Mesodermal cell (in vitro differentiated cells): ENCODE results near the gene APEH. TPM values are rescaled to one million over a fixed set of nuclear protein-coding genes. Genes with fewer than 3 reads are reported as not detected.

ENCODE experiments used
- H3K27ac ChIP-seq: 2 replicates; pipeline ENCODE4 v1.7.0; 2013; ENCODE audit warnings: mild to moderate bottlenecking, low read depth, low read length, moderate library complexity; ENCODE audit not compliant: severe bottlenecking
- H3K36me3 ChIP-seq: 2 replicates; pipeline ENCODE4 v1.7.1; 2013; ENCODE audit warnings: mild to moderate bottlenecking, low read length, moderate library complexity; ENCODE audit not compliant: control insufficient read depth, insufficient read depth
- H3K4me1 ChIP-seq: one replicate; pipeline ENCODE4 v1.7.1; 2013; ENCODE audit warnings: mild to moderate bottlenecking, low read length; ENCODE audit not compliant: insufficient read depth, control insufficient read depth, poor library complexity, severe bottlenecking
- H3K4me3 ChIP-seq: 2 replicates; pipeline ENCODE4 v1.7.0; 2013; ENCODE audit warnings: low read length, control low read depth, mild to moderate bottlenecking; ENCODE audit not compliant: insufficient read depth, poor library complexity, severe bottlenecking; ENCODE audit errors: extremely low read depth
- H3K9me3 ChIP-seq: 2 replicates; pipeline ENCODE4 v1.7.1; 2013; ENCODE audit warnings: mild to moderate bottlenecking, low read length, moderate library complexity; ENCODE audit not compliant: control insufficient read depth
- WGBS, 2 experiments: methylation state at CpG; one replicate each; pipeline ENCODE4 v1.1.5; 2013; ENCODE audit warnings: missing lambda C conversion rate in 2 of 2; ENCODE audit not compliant: insufficient coverage in 2 of 2; 5-methylcytosine and 5-hydroxymethylcytosine counted together
- polyA plus RNA-seq, 2 experiments: library from polyadenylated mRNA; stranded (reverse); fragments of 50-300 nt; gene quantifications; one replicate each; pipeline ENCODE4 v1.2.3, GENCODE V29; 2013

APEH gene
- 98.9 TPM for polyA plus RNA-seq (2013, experiment 1 of 2)
- polyA plus RNA-seq (2013, experiment 2 of 2): 81.4 TPM

DNA sequence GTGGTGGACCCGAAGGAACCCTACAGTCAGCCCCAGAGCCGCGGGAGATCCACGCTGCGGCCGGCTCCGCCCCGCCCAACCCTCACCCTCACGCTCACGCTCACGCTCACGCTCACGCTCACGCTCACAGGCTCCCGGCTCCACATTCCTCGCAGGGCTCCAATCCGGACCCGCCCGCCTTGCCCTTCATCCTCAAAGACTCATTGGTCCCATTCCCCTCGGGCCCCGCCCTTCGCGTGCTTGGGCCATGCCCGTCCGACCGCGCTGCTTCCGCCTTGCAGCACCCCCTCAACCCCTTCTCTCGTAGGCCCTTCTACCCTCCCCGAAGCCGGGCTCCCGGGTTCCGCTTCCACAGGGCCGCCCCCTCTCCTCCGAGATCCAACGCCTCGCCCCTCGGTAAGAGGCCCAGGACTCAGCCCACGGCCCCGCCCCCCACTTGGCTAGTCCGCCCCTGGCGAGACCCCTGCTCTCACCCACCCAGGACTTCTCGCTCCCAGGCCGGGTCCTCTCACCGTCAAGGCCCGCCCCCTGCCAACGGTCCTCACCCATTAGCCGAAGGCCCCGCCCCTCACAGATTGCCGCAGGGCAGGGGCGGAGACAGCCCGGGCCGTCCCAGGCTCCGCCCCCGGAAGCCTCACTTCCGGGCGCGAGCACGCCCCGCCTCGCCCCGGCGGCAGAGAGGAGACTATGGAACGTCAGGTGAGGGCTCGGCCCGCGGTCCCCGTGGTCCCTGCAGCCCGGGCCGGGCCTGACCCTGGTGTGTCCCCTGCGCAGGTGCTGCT is at the start of gene APEH:
Gene APEH (plus strand): TSS at position 637 of the 782 bp plus-strand sequence. CDS start 51 bp downstream, at position 688.
- H3K27ac ChIP-seq: peak within 1 kb of the TSS; percentile 96
- 0 to 1% methylated on average over 52 to 54 of the region's 71 CpGs for WGBS, 2 experiments
- H3K36me3 ChIP-seq: peaks cover 36% of the 10 kb centered on the region
- H3K9me3 ChIP-seq: no peaks in the 10 kb centered on the region
- H3K4me3 ChIP-seq: peak within 1 kb of the TSS; percentile 63
- H3K4me1 ChIP-seq: peaks cover 3% of the 10 kb centered on the region

DNA sequence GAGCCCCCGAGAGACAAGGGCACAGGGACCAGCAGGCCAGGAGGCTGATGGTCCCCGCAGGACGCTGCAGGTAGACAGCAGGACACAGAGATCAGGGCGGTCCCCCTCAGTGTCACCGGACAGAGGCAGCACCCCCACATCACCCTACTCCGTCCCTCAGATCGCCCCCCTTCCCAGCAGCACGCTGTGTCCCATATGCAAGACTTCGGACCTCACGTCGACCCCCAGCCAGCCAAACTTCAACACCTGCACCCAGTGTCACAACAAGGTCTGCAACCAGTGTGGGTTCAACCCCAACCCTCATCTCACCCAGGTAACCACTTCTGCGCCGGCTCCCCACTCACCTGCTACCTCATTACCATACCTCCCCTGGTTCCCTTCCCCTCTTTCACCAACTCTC is 49.1 kb upstream of the APEH start:
- H3K4me3 ChIP-seq: no peak overlapping the region
- 92 to 95% methylated on average over 9 to 13 of the region's 13 CpGs for WGBS, 2 experiments
- no peaks in the 10 kb centered on the region for H3K36me3 ChIP-seq
- H3K27ac ChIP-seq: no peak overlapping the region
- H3K9me3 ChIP-seq: no peaks in the 10 kb centered on the region
- H3K4me1 ChIP-seq: peaks cover 9% of the 10 kb centered on the region

DNA sequence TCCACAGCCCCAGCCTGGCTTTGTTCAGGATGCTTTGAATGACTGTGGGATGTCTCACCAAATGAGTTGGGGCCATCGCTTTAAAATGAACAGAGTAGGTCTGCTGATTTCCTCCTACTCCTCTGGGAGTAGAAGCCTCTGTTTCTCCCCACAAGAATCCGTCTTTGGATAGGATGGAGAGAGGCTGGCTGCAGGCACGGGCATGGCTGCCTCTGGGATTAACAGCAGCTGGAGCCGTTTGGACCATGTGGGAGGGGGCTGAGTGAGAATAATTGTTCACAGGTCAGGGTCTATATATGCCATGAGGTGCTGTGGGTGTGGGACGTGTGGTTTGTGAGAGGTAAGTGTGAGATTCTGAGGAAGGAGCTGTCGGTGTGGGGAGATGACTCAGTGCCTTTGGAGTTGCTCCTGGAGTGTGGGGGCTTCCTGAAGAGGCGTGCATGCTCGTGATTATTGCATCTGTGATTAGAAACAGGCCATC is 48.0 kb upstream of the APEH start:
- peaks cover 9% of the 10 kb centered on the region for H3K4me1 ChIP-seq
- 90% methylated on average over 5 to 8 of the region's 8 CpGs for WGBS, 2 experiments
- H3K36me3 ChIP-seq: no peaks in the 10 kb centered on the region
- H3K9me3 ChIP-seq: no peaks in the 10 kb centered on the region
- H3K27ac ChIP-seq: no peak overlapping the region
- H3K4me3 ChIP-seq: no peak overlapping the region

DNA sequence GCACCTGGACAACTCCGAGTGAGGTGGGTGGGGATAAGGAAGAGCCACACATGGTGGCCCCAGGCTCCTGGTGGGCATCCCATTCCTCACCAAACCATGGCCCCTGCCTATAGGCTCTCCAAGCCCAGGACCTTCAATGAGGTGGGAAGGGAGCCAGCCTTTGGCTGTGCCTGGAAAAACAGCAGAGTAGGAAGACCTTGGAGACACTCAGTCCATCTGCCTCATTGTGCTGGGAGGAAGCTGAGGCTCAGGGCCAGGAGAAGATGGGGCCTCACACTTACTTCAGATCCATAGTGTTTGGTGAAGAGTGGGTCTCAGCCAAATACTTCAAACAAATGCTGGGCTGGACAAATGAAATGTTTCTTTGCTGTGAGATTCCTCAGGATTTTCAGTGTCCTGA is 47.4 kb upstream of the APEH start:
- Histone ChIP-seq H3K4me1 (peaks cover 9% of the 10 kb centered on the region), H3K36me3 (no peaks in the 10 kb centered on the region), H3K4me3 (no peak overlapping the region), H3K27ac (no peak overlapping the region), H3K9me3 (peaks cover 6% of the 10 kb centered on the region)
- no CpG with 5 or more reads among the region's 1 CpG for WGBS, 2 experiments

DNA sequence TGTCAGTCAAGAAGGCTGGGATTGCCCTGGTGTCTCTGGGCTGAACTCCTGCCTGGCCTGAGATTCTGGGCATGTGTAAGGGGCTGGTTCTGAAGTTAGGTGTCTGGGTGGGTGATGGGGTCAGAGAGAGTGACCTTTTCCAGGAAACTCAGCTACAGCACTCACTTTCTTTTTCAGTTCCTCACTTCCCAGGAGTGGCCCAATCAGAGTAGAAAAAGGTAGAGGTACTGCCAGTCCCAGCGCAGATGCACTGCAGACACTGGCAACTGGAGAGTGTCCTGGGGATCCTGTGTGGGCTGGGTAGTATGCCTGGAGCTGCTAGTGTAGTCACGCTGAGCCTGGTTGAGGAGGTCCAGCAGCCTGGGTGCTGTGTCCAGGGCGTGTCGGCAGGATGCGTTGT is 46.5 kb upstream of the APEH start:
- H3K36me3 ChIP-seq: no peaks in the 10 kb centered on the region
- H3K27ac ChIP-seq: no peak overlapping the region
- H3K4me1 ChIP-seq: peaks cover 9% of the 10 kb centered on the region
- 89 to 97% methylated on average over 5 of the region's 5 CpGs for WGBS, 2 experiments
- H3K4me3 ChIP-seq: no peak overlapping the region
- peaks cover 8% of the 10 kb centered on the region for H3K9me3 ChIP-seq

DNA sequence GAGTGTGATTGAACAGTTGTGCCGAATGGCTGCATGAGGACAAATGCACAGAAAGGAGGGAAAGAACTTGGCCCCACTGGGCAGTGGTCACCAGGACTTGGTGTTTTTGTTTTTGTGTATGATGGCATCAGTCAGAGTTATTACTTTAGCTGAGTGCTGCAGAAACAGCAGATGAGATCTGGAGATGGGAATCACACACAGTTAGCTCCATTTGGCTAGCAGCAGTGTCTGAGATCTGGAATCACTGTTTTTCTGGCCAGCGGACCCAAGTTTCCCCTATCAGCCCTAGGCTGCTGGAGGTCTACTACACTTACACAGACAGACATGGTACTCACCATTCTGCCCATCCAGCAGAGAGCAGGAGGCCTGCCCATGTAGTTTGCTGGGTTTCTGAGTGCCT is 45.9 kb upstream of the APEH start:
- no peak overlapping the region for H3K27ac ChIP-seq
- no peak overlapping the region for H3K4me3 ChIP-seq
- H3K9me3 ChIP-seq: peaks cover 8% of the 10 kb centered on the region
- 83 to 89% methylated on average over 1 to 2 of the region's 2 CpGs for WGBS, 2 experiments
- no peaks in the 10 kb centered on the region for H3K36me3 ChIP-seq
- peaks cover 9% of the 10 kb centered on the region for H3K4me1 ChIP-seq

DNA sequence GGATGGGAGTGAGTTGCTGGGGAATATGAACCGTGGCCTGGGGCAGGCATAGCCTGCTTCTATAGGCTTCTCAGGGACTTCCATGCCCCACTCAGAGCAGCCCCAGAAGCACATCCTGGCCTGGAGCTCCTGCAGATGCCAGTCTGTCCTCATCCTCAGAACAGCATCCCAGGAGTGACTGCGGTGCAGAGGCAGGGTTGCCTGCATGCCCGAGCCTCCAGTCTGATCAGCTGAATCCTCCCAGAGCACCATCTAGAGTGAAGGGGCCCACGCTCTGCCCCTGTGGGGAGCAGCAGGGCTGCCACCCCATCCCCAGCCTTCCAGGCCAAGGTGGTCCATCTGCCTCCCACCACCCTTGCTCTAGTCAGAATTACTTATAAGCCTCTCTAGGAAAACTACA is 44.7 kb upstream of the APEH start:
- peaks cover 9% of the 10 kb centered on the region for H3K4me1 ChIP-seq
- H3K4me3 ChIP-seq: no peak overlapping the region
- H3K9me3 ChIP-seq: peaks cover 8% of the 10 kb centered on the region
- no peak overlapping the region for H3K27ac ChIP-seq
- WGBS, 2 experiments: 90 to 93% methylated on average over 3 to 4 of the region's 4 CpGs
- H3K36me3 ChIP-seq: no peaks in the 10 kb centered on the region

DNA sequence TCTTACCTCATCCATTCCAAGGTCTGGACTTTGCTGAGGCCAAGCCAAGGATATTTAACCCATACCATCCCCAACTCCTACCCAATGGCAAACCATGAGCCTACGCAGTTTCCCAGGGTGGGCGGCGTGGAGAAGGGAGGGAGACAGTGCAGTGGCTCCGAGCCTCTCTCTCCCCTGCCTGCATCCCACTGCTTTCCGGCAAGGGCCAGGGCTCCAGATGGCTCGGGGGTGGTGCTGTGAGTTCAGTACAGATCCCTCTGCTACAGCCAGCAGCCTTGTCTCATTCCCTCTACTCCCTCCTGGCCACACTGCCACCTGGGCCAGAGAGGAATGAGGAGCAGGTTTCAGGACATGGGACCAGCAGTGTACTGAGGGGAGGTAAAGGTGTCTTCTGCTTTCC is 44.3 kb upstream of the APEH start:
- peaks cover 8% of the 10 kb centered on the region for H3K9me3 ChIP-seq
- H3K4me1 ChIP-seq: peaks cover 9% of the 10 kb centered on the region
- no peak overlapping the region for H3K4me3 ChIP-seq
- 91% methylated on average over 5 of the region's 6 CpGs; no CpG with 5 or more reads in 1 of the 2 experiments for WGBS, 2 experiments
- H3K36me3 ChIP-seq: no peaks in the 10 kb centered on the region
- H3K27ac ChIP-seq: no peak overlapping the region

DNA sequence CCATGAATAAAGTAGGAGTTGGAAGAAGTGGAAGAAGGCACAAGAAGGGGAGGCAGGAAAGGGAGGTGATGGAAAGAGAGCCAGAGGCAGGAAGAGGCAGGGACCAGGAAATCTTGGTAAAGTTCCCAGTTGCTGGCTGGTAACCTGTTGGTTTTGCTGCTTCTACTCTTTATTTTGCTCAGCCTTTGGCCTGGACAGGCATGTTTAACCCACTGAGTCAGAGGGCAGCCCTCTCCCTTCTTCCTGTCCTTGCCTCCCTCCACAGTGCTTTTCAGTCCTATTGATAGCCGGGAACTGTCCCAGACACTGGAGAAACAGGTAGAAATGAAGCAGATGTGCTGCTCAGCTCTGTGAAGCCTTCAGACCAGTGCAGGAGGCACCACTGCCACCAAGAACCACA is 43.4 kb upstream of the APEH start:
- Histone ChIP-seq H3K4me1 (peaks cover 6% of the 10 kb centered on the region), H3K4me3 (no peak overlapping the region), H3K27ac (no peak overlapping the region), H3K36me3 (no peaks in the 10 kb centered on the region), H3K9me3 (peaks cover 8% of the 10 kb centered on the region)
- WGBS, 2 experiments: 100% methylated on average over 1 of the region's 1 CpG; no CpG with 5 or more reads in 1 of the 2 experiments

DNA sequence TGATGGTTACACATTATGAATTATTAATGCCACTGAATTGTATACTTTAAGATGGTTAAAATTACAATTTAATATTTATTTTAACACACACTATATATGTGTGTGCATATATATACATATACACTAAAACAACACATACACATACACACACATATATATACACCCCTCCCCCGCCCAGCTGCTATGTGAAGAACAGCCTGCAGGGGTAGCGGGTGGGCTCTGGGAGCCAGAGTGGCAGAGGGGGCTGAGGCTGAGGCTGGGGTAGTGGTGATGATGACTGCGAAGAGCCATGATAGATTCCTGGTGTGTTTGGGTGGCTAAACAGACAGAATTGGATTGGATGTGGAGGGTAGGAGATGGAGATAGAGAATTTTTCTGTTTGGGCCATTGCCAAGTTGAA is 39.4 kb upstream of the APEH start:
- H3K9me3 ChIP-seq: peaks cover 8% of the 10 kb centered on the region
- 62 to 83% methylated on average over 2 of the region's 3 CpGs for WGBS, 2 experiments
- peaks cover 15% of the 10 kb centered on the region for H3K4me1 ChIP-seq
- no peaks in the 10 kb centered on the region for H3K36me3 ChIP-seq
- no peak overlapping the region for H3K27ac ChIP-seq
- H3K4me3 ChIP-seq: no peak overlapping the region
